Subcutaneous adipose tissue (tissue), 4 donors: ENCODE measurements around the gene PTH1R. TPM values are rescaled to one million over a fixed set of nuclear protein-coding genes. Genes with fewer than 3 reads are reported as not detected.

Source experiments
- CTCF ChIP-seq: fragments of 450-650 bp; IDR thresholded peaks from one replicate; pipeline ENCODE4 v1.5.1; 2016; ENCODE audit warnings: low read depth, mild to moderate bottlenecking, control low read depth, antibody characterized with exemption, moderate library complexity
- total RNA-seq, 4 donors: library from RNA; depleted of rRNA; stranded (reverse); fragments of >200 nt; gene quantifications; one replicate each; pipeline ENCODE4 v1.1.0, GENCODE V29; 2016

Gene PTH1R
- total RNA-seq, 4 donors from 2014 or later: 14.8 to 67.8 (median 16.2) TPM

DNA sequence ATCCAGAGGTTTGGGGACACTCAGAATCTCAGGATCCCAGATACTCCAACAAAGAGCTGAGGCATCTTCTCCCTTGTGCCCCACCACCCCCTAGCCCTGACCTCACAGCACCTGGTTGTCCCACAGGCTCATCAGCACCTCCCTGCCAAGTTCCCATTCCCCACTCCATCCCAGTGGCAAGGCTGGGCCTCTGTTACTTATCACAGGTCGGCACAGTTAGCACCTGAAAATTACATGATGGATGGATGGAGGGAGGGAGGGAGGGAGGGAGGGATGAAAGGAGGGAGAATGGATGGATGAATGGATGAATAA, 27.1 kb upstream of the PTH1R start:
- no peak for TF ChIP-seq CTCF

DNA sequence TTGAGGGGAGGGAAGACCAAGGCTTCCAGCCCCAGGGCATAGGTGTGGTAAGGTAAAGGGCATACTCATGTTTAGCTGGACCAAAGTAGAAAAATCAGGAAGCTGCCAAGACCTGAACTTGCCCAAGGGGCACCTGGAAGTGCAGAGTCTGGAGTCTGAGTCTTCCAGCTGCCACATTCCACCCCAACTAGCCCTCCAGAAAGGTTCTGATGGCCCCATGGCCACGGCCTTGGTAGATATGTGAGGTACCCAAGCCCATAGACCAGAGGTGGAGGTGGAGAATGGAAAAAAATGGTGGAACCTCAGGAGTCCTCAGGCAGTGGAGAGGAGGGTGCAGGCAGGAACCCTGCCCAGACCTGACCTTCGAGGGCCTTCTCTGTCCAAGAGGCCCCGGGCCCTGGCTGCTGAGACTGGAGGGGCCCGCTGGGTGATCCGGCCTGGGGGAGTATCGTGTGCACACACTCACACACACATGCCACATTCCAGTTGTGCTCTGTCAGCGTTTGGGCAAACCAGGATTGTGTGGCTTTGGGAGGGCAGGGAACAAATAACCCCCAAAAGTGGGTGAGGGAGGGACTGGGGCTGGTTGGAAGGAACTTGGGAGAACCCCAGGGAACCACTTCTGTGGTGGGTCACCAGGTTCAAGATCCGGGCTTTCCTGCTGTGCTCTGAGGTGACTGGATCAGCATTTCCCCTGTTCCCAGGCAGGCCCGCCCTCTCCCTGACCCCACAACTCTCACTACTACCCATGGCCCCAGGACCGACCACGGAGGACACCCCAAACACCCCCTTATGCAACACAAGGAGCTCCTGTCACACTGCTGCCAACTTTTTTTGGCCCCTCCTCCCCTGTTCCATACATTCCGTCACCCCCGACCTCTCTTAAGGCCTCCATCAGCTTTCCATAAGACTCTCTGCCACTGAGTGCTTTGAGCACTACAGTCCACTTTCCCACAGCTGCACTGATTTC, 25.9 kb upstream of the PTH1R start:
- TF ChIP-seq CTCF: no peak

DNA sequence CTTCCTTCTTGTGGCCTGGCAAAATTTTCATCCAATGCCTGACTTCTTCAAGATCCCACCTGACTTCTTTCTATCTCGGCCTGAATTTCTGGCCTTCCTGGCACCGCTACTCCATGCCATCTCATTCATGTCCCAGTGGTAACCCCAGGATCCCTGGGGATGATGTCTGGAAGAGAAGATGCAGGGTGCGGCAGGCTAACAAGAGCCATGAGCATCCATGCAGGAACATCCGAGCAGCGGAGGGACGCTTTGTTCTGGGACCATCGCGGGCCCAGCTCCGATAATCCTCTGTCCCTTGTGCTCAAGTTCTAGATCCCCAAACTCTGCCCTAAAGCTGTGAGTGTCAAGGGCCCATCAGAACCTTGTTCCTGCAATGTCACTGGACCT, 25.2 kb upstream of the PTH1R start:
- TF ChIP-seq CTCF: no peak

DNA sequence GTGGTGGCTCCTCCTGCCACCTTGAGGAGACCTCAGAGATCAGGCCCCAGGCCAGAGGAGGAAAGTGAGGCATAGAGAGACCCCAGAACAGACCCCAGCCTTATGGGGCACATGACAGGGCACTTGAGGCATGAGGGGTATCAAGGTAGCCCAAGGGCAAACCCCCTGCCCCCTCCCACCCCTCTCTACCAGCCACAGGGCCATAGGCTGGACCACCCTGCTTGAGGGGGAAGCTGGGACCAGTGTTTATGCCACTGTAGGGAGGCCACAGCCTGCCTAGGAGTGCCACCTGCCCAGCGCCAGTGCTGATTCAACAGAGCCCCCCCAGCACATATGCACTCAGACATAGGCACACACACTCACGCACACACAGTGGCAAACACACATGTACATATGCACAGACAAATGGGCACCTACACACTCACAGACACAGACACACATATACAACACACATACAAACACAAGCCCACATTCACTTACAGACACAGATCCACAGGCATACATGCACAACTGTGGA, 24.6 kb upstream of the PTH1R start:
- TF ChIP-seq CTCF: no peak

DNA sequence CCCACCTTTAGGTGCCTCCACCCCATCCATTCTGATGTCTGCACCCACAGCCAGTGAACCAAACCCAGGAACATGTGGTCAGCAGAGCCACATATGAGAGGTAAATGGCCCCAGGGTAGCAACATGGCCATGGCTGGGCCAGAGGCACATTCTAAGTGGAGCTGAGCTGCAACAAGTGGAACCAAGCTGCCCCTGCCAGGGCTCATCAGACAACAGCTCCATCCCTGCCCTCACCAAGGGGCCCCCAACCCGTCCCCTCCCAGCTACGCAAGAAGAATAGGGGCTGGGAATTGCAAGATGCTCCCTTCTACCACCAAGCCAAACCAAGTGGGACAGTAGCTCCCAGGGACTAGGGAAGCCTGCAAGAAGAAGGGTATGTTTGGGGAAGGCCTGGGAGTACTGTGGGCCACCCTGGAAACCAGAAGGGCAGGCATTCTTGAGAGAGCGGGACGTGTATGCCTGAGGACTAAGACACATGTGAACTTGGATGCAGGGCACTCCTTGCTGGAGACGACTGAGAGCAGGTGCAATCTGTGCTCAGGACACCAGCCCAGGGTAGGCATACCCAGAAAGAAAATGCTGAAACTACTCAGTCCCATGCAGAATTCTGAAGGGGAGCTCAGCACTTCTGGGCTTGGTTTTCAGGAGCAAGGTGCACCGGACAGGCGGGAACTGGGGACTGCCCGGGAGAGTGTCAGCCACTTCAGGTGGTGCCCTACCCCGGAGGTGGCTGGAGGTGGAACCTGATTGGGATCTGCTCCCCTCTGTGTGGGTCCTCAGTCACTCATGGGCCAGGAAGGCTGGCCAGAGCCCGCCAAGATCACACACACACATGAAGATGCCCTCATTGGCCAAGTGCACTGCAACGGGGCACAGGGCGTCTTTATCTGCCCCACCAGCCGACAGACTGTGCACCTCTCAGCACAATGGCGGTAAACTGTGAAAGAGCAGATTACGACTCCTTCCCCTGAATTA, 23.8 kb upstream of the PTH1R start:
- TF ChIP-seq CTCF: no peak

DNA sequence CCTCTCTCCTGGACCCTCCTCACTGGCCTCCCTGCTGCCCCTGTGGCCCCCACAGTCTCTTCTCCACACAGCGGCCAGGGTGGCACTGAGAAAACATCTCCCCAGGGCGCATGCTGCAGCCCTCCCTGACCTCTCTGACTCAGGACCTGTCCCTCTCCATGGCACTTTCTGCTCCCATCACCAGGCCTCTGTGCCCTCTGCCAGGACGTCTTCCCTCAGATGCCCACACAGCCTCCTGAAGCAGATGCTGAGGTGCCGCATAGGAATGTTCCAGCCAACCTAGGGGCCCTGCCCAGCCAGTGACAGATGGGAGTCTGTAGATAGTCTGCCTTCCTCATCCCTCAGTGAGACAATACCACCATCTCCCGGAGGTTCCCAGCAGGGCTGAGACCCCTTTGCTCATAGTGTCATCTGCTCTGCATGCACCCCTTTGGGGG, 22.9 kb upstream of the PTH1R start:
- no peak for TF ChIP-seq CTCF
